Measurements from ENCODE around the gene OR52R1.

OR52R1 gene

DNA sequence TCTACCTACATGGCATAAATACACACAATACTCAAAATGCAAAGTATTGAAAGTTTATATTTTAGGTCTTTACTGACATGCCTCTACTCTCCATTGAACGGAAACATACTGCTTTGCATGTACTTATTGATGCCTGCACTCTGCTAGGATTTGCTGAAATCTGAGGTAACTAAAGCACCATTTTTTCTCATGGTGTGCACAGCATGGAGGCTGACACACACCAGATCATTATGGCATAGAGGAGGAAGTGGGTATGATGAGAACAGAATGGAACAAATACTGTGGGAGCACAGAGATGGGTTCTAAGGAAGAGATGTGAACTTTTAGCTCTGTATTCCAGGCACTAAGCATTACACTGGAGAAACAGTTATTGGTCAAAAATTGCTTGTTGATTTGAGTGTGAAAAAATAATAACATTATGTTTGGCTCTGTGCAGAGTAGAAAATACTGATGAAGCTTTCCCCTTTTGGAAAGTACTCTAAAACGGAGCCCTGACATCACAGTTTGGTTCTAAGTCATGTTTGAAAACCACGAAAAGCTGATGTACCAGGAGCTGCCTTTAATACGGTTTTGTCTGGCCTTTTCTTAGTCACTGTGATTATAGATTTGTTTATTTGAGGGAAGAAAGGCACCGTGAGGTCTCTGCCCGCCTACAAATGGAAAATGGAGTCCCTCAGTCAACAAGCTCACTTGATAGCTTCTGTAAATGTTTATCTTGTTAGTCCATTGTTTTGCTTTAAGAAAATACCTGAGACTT lies 5.6 kb downstream of the OR52R1 start:
- Histone ChIP-seq H3K27ac (ENCODE audit: low read depth, low read length) (no peak overlapping the region), H3K4me3 (ENCODE audit: low read length) (no peak overlapping the region), H3K36me3 (ENCODE audit: control insufficient read depth, insufficient read depth, low read length) (no peaks in the 10 kb centered on the region), H3K27me3 (ENCODE audit: control insufficient read depth, insufficient read depth, low read length) (no peaks in the 10 kb centered on the region), H3K9ac (ENCODE audit: low read length) (no peak overlapping the region), H3K4me1 (ENCODE audit: control insufficient read depth, insufficient read depth, low read length) (no peaks in the 10 kb centered on the region)

DNA sequence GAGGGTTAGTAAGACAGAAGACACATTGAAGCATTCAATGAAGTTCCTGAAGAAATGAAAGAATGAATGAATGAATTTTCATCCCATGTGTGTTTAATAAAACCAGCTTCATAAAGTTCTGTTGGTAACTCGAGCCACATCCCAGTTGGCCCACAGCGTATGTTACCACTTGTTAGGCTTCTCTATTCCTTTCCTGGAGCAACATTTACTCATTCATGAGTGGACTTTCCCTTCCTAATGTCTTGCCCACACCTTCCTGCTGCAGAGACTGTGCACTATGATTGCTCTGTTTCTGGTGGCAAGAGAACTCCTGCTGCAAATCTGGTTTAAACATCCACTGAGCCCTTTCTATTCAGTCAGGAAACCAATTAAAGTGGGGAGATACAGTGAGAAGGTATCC lies 7.0 kb downstream of the OR52R1 start:
- Histone ChIP-seq H3K4me1 (ENCODE audit: control insufficient read depth, insufficient read depth, low read length) (no peaks in the 10 kb centered on the region), H3K9ac (ENCODE audit: low read length) (no peak overlapping the region)

DNA sequence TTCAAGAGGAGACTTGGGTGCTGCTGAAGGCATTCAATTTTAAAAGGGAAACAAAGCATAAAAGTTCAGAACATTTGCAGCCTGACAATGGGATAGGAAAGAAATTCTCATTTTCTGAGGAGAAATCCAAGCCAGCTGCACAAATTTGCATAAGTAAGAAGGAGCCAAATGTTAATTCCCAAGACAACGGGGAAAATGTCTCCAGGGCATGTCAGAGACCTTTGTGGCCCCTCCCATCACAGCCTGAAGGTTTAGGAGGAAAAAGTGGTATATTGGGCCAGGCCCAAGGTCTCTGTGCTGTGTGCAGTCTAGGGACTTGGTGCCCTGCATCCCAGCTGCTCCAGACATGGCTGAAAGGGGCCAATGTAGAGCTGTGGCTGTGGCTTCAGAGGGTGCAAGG lies 21.7 kb downstream of the OR52R1 start:
- H3K4me3 ChIP-seq (ENCODE audit: low read length), result no peak overlapping the region
- no peak overlapping the region for H3K27ac ChIP-seq (ENCODE audit: low read depth, low read length)
- H3K4me1 ChIP-seq (ENCODE audit: control insufficient read depth, insufficient read depth, low read length), result no peaks in the 10 kb centered on the region
- no peaks in the 10 kb centered on the region for H3K36me3 ChIP-seq (ENCODE audit: control insufficient read depth, insufficient read depth, low read length)
- no peaks in the 10 kb centered on the region for H3K27me3 ChIP-seq (ENCODE audit: control insufficient read depth, insufficient read depth, low read length)
- H3K9ac ChIP-seq (ENCODE audit: low read length), result no peak overlapping the region

More for the DNA sequence above, 7.0 kb downstream of the OR52R1 start:
- no peak overlapping the region for H3K27ac ChIP-seq (ENCODE audit: low read depth, low read length)
- no peaks in the 10 kb centered on the region for H3K36me3 ChIP-seq (ENCODE audit: control insufficient read depth, insufficient read depth, low read length)
- H3K27me3 ChIP-seq (ENCODE audit: control insufficient read depth, insufficient read depth, low read length), result no peaks in the 10 kb centered on the region
- no peak overlapping the region for H3K4me3 ChIP-seq (ENCODE audit: low read length)

DNA sequence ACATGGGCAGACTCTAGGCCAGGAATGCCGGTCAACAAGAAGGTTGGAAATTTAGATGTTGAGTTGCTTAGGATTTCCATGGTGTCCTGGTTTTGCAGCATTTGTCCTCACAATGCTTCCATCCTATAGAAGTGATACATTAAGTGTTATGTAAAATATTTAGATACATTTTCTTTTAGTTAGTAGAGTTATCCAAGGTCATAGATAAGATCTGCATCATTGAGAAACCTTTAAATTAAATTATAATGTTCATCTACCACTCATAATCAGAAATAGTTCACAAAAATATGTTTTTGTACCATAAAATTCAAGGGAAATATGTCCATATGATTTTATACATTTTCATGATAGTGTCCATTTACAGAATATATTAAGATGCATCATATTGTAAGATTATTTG lies 34.3 kb downstream of the OR52R1 start, which contains the start of gene OR51F1:
Gene OR51F1 (minus strand): TSS at position 101 of the 400 bp plus-strand sequence. CDS start 0 bp downstream, at position 101.
- Histone ChIP-seq H3K27me3 (ENCODE audit: control insufficient read depth, insufficient read depth, low read length) (no peaks in the 10 kb centered on the region), H3K4me1 (ENCODE audit: control insufficient read depth, insufficient read depth, low read length) (no peaks in the 10 kb centered on the region), H3K9ac (ENCODE audit: low read length) (no peak within 1 kb of the TSS), H3K4me3 (ENCODE audit: low read length) (no peak within 1 kb of the TSS), H3K36me3 (ENCODE audit: control insufficient read depth, insufficient read depth, low read length) (no peaks in the 10 kb centered on the region), H3K27ac (ENCODE audit: low read depth, low read length) (no peak within 1 kb of the TSS)

DNA sequence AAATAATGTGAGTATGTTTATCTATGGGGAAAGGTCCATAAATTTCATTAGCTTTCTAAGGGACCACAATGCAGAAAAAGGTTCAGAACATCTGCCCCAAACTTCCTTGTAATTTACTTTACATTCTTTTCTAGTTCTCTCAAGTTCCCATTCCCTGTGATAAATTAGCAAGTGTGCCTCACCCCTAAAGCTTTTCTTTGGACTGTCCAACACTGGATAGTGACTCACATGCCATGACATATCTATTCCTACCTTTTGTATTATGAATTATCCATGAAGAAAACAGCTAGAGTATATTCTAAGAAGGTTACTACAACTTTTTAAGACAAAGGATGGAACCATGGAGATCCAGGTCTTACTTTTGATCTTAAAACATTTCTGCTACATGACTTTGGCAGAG lies 36.1 kb downstream of the OR52R1 start:
- no peaks in the 10 kb centered on the region for H3K36me3 ChIP-seq (ENCODE audit: control insufficient read depth, insufficient read depth, low read length)
- no peak overlapping the region for H3K27ac ChIP-seq (ENCODE audit: low read depth, low read length)
- no peak overlapping the region for H3K4me3 ChIP-seq (ENCODE audit: low read length)
- H3K9ac ChIP-seq (ENCODE audit: low read length), result no peak overlapping the region
- no peaks in the 10 kb centered on the region for H3K4me1 ChIP-seq (ENCODE audit: control insufficient read depth, insufficient read depth, low read length)
- H3K27me3 ChIP-seq (ENCODE audit: control insufficient read depth, insufficient read depth, low read length), result no peaks in the 10 kb centered on the region

DNA sequence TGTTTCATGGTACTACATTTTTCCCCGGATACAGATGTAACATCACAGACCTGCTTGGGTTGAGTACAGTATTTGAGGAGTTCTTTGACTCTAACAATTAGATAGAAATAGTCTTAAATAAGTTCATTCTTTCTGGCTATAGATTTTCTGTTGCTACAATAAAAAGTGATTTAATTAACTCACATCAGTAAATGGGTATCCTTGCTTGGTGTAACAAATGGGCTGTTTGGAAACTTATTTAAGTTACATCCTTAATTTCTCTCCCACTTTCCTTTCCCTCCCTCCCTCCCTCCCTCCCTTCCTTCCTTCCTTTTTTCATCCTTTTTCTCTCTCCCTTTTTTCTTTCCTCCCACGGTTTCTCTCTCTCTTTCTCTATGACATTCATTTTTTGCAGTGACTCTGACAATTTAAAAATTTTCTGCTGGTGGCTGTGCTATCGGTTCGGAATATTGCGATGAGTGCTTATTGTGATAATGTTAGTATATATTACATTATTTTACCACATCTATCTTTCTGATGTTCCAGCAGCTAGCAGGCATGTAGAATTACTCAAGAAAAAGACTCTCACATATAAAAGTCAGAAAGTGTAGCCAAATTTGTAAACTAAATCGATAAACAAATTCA lies 37.6 kb downstream of the OR52R1 start:
- no peaks in the 10 kb centered on the region for H3K36me3 ChIP-seq (ENCODE audit: control insufficient read depth, insufficient read depth, low read length)
- no peaks in the 10 kb centered on the region for H3K27me3 ChIP-seq (ENCODE audit: control insufficient read depth, insufficient read depth, low read length)

DNA sequence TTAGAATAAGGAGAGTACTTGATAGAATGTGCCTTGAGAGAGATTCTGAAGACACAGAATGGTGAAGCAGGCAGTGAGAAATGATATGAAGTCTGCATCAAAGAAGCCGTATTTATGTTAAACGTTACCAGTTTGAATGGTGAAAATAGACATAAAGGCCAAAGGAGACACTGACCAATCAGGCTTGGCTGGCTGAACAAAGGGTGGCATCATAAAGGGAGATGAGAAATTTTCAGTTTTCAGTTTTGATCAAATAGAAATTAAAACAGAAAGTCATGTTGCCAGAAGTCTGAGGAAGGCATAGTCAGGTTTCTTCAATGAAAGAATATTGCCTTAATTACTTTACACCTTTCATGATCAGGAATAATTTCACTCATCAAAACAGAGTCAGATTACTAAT lies 41.1 kb downstream of the OR52R1 start:
- H3K9ac ChIP-seq (ENCODE audit: low read length), result no peak overlapping the region
- H3K4me3 ChIP-seq (ENCODE audit: low read length), result no peak overlapping the region
- H3K4me1 ChIP-seq (ENCODE audit: control insufficient read depth, insufficient read depth, low read length), result no peaks in the 10 kb centered on the region
- H3K36me3 ChIP-seq (ENCODE audit: control insufficient read depth, insufficient read depth, low read length), result no peaks in the 10 kb centered on the region
- no peak overlapping the region for H3K27ac ChIP-seq (ENCODE audit: low read depth, low read length)
- H3K27me3 ChIP-seq (ENCODE audit: control insufficient read depth, insufficient read depth, low read length), result no peaks in the 10 kb centered on the region

More for the DNA sequence above, 37.6 kb downstream of the OR52R1 start:
- H3K4me1 ChIP-seq (ENCODE audit: control insufficient read depth, insufficient read depth, low read length), result no peaks in the 10 kb centered on the region
- H3K9ac ChIP-seq (ENCODE audit: low read length), result no peak overlapping the region
- H3K27ac ChIP-seq (ENCODE audit: low read depth, low read length), result no peak overlapping the region
- no peak overlapping the region for H3K4me3 ChIP-seq (ENCODE audit: low read length)
